GM18867 (cell line): Measurements from ENCODE around the gene EGFL7.
"Not testable (repeated sequence)": the region's sequence is repeated elsewhere in the genome, so short reads cannot be mapped to it uniquely, and the experiment has no call there.

ENCODE experiments used
- ATAC-seq: cut with Tn5 transposase; IDR thresholded peaks from one replicate; pipeline ENCODE4 v1.9.1; 2021; ENCODE audit warnings: mild to moderate bottlenecking, moderate library complexity; ENCODE audit not compliant: unreplicated experiment

EGFL7 gene

DNA sequence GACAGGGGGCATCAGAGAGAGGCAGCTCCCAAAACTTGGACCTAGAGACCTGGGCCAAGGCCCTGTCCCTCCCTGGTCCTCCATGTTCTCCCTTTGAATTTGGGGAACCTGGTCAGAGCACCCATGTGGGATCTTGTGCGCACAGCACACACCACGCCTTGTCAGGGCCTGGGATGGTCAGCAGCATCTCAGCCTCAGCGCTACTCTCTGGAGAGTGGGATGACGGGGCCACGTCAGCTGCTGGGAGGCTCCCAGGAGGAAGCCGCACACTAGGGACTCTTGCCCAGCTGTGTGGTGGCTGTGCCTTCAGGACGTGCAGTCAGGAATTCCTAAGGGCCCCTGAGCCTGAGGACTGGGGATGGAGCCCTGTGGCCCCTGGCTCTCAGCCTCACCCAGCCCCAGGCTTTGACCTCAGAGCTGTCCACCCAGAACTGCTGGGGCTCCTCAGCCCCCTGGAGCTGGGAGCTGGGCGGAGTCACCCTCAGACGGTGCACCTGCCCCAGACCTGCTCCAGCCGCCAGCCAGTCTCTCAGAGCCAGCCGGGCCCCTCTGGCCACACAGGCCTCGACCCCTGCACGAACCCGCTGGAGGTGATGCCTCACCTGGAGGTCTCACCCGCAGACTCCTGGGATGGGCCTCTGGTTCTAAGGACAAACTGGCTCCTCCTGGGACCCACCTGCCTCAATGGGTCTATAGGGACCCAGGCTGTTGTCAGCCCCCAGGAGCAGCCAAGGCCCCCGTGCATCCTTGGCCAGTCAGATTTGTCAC is 38.3 kb upstream of the EGFL7 start:
- ATAC-seq: no peak

DNA sequence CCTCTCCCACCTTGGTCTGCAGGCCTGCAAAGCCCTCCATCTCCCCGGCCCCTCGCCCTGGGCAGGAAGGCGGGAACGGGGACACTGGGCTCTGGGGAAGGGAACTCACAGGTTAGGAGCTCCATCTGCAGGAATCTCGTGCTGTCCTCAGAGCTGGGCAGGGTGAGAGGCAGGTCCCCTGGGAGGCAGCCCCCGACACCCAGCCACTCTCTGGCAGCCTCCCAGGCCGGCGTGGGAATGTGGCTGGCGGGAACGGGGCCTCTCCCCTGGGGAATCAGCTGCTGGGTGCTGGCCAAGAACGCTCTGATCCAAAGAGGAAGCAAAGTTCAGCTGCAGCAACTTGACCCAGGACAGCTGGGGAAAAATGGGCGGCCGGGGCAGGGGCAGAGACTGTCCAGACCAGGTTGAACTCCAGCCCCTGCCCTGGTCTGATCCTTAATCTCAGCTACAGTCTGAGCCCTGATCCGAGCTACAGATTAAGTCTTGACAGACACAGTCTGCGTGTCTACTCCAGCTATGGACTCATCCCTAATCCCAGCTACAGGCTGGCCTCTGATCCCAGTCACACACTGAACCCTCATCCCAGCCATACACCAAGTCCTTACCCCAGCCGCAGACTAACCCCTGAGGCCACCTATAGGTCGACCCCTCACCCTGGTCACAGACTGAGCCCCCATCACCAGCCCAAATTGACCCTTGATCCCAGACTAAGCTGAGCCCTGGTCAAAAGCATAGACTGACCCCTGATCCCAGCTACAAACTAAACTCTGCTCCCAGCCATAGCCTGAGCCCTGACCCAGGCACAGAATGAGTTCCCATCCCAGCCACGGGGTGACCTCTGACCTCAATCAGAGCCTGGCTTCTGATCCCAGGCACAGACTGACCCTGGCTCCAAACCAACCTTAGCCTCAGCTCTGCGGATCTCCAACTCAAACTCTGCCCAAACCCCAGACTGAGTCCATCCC is 37.3 kb upstream of the EGFL7 start:
- ATAC-seq: no peak

DNA sequence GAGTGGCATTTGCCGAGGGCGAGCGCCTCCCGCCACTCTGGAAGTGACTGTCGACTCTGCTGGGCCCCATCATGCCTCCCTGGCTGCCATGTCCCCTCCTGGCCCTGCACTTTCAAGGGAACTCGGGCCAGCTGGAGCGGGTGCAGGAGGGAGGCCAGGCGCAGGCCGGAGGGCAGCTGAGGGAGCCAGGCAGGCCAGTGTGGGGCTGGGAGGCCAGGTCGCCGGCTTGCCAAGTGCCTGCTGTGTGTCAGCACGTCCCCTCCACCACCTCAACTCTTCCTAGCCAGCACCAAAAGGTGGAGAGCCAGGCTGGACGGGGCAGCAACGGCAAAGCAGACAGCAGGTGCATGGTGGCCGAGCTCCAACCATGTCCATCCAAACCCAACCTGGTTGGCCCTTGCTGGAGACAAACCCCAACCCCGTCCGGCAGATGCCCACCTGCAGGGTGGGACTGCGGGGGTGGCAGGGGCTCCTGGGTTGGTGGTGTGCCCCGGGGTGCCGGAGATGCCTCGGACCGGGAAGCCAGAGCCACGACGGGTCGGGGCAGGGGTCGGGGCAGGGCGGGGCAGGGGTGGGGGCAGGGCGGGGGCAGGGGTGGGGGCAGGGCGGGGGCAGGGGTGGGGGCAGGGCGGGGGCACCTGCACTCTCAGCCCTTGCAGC is 36.5 kb upstream of the EGFL7 start:
- no peak for ATAC-seq

DNA sequence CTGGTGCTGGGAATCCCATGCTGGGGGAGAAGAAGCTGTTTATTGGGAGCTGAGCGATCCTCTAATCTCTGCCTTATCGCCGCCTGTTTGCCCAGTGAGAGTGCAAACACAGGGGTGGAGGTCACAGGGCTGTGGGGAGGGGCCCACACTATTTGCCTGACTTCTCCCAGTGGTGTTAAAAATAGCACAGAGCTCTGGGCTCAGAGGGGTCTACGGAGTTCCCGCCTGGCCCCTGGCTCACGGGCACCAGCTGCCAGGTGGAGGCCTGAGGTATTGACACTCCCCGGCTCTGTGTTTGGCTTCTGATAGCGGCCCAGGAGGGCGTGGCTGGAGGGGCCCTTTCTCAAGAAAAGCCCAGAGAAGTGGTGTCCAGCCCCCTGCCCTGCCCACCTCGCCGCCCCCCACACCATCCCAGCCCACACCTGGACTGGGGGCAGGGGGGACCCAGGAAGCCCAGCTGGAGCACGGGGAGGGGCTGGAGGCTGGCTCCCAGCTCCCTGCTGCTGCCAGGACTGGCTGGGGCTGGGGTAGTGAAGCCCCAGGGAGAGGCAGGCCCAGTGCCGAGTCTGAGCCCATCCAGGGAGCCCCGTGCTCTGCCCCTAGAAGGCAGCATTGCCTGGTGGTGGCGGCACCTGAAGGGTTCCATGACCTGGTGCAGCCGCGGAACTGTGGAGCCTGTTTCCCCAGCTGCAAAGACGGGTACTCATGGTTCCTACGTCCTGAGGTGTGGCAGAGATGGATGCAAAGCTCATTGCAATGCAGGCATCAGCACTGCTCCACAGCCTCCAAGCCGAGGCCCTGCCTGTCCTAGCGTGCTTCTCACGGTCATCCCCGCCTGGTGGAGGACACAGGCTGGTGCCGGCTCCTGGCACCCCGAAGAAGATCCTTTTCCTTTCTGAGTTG is 35.7 kb upstream of the EGFL7 start:
- ATAC-seq: no peak

DNA sequence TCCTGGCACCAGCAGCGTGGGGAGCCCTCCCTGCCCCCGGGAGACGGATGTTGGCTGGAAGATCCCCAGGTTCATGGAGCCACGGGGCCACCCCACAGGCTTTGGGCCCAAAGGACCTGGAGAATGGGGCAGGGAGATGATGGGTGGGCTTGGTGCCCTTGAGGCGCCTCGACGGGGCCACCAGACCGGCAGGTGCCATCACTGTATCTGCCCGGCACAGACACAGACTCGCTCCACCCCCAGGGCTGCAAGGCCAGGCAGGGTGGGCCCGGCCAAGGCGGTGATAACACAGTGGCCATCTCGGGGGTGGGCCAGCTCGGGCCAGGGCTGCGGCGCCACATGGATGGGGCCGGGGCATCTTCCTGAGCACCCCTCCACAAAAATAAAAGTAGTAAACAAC is 35.0 kb upstream of the EGFL7 start:
- no peak for ATAC-seq

DNA sequence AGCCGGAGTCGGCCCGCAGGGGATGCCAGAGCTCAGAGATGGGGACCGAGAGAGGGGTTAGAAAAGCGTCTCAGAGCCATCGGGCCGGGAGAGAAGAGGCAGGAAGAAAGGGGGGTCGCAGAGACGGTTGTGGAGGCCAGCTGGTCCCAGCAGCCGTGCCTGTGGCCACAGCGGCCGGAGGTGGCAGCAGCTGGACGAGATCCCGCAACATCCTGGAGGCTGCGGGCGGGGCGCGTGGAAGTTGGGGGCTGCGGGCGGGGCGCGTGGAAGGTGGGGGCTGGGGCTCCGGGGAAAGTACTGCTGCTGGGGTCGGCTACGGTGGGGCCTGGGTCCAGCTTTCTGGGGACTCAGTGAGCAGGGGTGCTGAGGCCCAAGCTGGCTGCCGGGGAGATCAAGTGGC is 34.4 kb upstream of the EGFL7 start:
- no peak for ATAC-seq

DNA sequence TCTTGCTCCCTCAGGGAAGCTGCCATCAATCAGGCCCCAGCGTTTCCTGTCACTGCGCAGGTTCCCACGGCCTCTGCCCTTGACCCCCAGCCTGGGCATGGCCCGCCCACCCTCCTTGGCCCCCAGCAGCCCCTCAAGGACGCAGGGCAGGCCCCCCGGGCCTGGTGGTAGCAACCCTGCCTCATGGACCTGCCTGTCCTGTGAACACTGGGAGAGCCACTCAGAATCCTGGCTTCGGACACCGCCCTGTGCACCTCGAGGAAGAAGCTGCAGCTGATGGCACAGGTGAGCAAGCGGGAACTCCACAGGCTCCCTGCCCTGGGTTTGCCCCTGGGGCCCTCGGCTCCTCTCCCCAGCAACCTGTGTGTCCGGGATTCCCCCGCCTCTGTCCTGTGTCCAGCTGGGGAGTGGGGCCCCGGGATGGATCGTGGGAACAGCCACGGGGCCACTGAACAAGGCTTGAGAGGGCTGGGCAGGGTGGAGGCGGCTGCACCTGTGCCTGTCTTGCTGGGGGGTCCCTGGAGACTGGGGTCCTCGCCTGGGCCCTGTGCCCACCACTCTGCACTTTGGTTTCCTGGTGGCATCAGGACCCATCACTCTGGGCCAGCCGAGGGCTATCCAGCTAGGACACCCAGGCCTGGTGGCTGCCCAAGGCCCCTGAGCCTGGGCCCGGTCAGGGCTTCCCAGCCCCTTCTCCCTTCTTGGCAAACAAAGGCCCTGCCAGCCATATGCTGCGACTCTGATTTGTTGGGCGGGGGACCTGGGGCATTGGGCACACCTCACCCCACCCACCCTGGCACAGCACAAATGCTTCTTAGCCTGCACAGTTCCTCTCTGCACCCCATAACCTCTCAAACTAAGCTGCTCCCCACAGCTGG is 33.5 kb upstream of the EGFL7 start:
- ATAC-seq: no peak

DNA sequence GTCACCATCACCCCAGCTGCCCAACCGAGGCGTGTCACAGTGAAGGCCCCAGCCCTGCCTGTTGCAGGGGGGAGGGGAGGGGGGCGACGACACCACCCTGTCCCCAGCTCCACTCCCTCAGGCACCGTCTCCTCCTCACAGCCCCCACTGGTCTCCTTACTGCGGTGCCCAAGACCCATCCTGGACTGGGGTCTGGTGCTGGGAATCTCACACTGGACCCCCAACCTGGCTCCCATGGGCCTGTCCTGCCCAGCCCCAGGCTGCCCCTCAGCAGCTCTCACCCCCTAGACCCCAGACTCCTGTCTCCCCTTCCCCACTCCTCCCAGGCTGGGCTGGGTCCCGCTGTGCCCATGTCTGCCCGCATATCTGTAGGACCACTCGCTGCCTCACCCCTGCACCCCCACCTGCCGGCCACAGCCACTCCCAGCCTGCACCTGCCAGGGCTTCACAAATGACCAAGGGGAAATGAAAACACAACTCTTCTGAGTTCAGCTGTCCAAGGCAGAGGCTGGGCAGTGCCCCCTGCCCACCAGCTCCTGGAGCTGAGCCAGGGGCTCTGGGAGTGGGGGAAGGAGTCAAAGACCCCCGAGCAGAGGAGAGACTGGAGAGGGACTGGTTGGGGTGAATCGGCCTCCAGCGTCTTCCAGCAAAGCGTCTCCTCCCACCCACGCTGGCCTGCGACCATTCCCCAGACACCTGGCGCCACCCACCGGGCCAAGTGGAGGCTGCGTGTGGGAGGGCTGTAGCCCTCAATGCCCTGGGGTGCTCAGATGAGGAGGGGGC is 32.6 kb upstream of the EGFL7 start:
- no peak for ATAC-seq

DNA sequence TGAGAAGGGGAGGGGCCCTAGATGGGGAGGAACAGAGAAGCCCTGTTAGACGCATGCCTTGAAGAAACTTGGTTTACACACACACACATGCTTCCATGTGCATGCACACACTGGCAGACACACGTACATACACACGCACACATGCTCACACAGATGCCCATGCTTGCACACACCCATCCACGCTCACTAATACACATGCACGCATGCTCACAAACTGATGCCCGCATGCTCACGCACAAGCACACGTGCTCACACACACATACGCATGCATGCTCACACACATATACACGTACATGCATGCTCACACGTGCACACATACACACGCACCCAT is 32.1 kb upstream of the EGFL7 start:
- no peak for ATAC-seq

DNA sequence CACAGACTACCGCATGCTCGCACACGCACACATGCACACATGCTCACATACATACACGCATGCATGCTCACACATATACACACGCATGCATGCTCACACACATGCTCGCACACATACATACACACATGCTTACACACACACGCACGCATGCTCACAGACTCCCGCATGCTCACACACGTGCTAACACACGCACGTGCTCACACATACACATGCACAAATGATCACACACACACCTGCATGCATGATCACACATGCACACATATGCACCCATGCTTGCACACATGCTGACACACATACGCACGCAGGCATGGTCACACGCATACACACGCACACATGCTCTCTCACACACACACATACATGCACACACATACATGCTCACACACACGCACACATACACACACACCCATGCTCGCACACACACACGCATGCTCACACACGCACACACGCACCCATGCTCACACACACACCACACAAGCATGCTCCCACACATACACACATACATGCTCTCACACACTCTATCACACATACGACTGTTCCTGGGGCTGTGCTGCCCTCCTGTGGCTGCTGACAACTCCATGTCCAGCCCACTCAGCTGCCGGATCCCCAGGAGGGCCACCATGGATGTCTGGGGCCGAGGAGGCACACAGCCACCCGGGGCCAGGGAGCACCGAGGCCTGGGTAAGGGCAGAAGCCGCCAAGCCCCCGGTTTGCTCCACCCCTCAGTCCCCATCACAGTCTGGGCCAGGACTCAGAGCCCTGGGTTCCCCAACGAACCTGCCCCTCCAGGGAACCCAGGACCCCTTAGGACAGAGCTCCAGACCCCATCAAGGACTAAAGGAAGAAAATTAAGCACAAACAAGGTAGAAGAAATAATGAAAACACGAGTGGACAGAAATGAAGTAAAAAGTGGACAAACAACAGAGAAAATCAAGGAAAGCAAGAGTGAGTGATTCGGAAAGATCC is 31.4 kb upstream of the EGFL7 start:
- ATAC-seq: no peak

DNA sequence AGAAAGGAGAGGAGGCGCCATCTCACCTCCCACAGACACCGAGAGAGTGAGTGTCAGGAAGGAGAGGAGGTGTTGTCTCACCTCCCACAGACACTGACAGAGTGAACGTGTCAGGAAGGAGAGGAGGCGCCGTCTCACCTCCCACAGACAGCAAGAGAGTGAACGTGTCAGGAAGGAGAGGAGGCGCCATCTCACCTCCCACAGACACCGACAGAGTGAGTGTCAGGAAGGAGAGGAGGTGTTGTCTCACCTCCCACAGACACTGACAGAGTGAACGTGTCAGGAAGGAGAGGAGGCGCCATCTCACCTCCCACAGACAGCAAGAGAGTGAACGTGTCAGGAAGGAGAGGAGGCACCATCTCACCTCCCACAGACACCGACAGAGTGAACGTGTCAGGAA is 30.6 kb upstream of the EGFL7 start:
- not testable (repeated sequence) for ATAC-seq

DNA sequence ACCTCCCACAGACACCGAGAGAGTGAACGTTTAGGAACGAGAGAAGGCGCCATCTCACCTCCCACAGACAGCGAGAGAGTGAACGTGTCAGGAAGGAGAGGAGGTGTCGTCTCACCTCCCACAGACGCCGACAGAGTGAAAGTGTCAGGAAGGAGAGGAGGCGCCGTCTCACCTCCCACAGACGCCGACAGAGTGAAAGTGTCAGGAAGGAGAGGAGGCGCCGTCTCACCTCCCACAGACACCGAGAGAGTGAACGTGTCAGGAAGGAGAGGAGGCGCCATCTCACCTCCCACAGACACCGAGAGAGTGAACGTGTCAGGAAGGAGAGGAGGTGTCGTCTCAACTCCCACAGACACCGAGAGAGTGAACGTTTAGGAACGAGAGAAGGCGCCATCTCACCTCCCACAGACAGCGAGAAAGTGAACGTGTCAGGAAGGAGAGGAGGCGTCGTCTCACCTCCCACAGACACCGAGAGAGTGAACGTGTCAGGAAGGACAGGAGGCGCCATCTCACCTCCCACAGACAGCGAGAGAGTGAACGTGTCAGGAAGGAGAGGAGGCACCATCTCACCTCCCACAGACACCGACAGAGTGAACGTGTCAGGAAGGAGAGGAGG is 30.1 kb upstream of the EGFL7 start:
- not testable (repeated sequence) for ATAC-seq

DNA sequence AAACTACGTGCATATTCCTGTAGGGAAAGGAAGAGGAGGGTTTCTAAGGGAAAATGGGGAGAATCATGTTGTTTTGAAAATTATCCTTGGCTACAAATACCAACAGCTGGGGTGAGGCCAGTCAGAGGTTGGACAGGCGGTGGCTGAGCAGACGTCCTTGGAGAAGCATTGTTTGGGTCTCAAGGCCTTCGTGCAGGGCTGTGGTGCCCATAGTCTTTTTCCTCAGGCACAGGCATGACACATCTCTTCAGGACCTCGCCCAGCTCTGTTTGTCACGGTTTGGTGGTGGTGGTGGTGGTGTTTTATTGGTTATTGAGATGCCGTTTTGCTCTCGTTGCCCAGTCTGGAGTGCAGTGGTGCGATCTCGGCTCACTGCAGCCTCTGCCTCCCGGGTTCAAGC is 27.8 kb upstream of the EGFL7 start:
- no peak for ATAC-seq

DNA sequence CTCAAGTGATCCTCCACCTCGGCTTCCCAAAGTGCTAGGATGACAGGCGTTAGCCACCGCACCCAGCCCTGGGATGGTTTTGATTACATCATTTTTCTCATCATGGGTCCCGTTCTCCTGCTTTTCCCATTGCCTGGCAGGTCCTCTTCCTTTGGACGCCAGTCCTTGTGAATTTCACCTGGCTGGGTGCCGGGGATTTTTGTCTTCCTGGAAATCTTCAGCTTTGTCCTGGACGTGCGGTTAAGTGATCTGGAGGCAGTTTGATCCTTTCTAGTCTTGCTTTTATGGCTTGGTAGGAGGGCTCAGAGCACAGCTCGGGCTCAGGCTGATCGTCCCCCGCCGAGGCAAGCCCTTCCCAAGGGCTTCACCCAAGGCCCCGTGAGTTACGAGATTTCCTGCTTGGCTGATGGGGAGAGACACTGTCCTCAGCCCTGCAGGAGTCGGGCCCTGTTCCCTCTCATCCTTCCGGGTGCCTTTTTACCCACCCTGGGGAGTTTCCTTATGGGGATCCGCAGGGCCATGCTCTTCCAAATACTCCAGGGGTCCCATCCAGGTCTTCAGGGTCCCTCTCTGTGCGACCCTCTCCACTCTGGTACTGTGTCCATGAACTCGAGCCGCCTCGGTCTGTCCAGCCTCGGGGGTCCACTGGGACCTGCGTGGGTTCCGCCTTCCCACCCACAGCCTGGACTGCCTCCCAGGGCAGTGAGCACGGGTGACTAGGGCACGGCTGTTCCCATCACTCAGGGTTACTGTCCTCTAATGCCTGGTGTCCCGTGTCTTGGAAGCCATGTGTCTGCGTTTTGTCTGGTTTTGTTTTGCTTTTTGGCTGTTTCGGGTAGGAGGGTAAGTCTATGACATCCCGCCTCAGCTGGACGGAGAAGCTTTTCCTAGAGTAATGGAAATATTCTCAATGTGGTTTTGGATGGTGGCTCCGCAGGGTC is 22.3 kb upstream of the EGFL7 start:
- no peak for ATAC-seq

DNA sequence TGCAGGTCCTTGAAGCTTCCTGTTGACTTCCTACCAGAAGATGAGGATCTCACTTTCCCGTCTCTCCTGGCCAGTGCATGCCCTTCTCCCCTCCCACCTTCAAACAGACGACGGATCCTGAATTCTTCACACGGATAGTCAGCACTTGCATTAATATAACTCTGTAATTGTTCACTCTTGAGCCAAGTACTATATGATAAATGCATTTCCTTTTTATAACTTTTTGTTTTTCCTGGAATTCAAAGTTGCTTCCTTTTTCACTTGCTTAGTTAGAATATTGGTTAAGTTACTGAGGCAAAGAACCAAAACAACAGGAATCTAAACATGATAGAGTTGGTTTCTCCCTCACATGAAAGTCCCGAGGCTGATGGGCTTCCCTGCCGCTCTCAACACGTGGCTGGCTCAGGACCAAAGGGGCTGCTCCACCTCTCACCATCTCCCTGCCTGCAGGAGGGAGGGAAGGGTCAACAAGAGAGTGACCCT is 20.2 kb upstream of the EGFL7 start:
- ATAC-seq: no peak
